ENCODE measurements around the gene SLC12A6. TPM values are rescaled to one million over a fixed set of nuclear protein-coding genes. Genes with fewer than 3 reads are reported as not detected.
A peak's percentile ranks its signal among the peaks of the same experiment; 100 is the strongest.

The SLC12A6 gene
- total and polyA plus RNA-seq, 2 of the 13 experiments (the other 11 are each of a cell fraction or from before 2014, with no cell fraction given), result 15.2 to 30.1 TPM

DNA sequence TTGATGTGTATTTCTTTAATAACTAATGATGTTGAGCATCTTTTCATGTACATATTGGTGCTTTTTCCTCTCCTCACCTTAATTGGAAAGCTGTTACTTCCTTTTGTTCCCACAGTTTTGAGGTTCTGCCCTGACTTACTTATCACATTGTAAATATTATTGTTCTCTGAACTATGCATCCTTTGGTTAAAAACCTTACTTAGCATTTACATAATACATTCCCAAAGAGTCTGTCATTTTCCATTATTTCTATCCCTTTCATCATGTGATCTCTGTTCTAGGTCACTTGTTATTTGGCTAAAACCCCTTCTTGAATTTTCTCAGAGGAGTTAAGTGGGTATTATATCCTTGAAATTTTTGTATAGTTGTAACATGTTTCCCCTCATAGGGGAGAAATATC lies 33.0 kb downstream of the SLC12A6 start (continued):
- no peak for TF ChIP-seq ASH2L (IDR thresholded peaks at IDR 0.05; ENCODE audit: insufficient read length, low read depth, low read length)
- TF ChIP-seq RFXANK (CRISPR knock-in tag; IDR thresholded peaks at IDR 0.05), result no peak
- TF ChIP-seq, protein P1, sequence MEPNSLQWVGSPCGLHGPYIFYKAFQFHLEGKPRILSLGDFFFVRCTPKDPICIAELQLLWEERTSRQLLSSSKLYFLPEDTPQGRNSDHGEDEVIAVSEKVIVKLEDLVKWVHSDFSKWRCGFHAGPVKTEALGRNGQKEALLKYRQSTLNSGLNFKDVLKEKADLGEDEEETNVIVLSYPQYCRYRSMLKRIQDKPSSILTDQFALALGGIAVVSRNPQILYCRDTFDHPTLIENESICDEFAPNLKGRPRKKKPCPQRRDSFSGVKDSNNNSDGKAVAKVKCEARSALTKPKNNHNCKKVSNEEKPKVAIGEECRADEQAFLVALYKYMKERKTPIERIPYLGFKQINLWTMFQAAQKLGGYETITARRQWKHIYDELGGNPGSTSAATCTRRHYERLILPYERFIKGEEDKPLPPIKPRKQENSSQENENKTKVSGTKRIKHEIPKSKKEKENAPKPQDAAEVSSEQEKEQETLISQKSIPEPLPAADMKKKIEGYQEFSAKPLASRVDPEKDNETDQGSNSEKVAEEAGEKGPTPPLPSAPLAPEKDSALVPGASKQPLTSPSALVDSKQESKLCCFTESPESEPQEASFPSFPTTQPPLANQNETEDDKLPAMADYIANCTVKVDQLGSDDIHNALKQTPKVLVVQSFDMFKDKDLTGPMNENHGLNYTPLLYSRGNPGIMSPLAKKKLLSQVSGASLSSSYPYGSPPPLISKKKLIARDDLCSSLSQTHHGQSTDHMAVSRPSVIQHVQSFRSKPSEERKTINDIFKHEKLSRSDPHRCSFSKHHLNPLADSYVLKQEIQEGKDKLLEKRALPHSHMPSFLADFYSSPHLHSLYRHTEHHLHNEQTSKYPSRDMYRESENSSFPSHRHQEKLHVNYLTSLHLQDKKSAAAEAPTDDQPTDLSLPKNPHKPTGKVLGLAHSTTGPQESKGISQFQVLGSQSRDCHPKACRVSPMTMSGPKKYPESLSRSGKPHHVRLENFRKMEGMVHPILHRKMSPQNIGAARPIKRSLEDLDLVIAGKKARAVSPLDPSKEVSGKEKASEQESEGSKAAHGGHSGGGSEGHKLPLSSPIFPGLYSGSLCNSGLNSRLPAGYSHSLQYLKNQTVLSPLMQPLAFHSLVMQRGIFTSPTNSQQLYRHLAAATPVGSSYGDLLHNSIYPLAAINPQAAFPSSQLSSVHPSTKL (CRISPR knock-in tag; IDR thresholded peaks at IDR 0.05), result peak; percentile 36; the same call in 1 of the 2 replicates
- TF ChIP-seq, protein P2, sequence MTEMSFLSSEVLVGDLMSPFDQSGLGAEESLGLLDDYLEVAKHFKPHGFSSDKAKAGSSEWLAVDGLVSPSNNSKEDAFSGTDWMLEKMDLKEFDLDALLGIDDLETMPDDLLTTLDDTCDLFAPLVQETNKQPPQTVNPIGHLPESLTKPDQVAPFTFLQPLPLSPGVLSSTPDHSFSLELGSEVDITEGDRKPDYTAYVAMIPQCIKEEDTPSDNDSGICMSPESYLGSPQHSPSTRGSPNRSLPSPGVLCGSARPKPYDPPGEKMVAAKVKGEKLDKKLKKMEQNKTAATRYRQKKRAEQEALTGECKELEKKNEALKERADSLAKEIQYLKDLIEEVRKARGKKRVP (CRISPR knock-in tag; IDR thresholded peaks at IDR 0.05), result peak in 1 of 2 experiments; percentile 55; a peak in 1 of 4 replicates
- TF ChIP-seq JUND (CRISPR knock-in tag; IDR thresholded peaks at IDR 0.05), result no peak
- TF ChIP-seq RBFOX2 (IDR thresholded peaks at IDR 0.05; ENCODE audit: low read depth, low read length), result no peak
- no peak for TF ChIP-seq ZMYM3 (CRISPR knock-in tag; IDR thresholded peaks at IDR 0.05)
- TF ChIP-seq, protein P3, sequence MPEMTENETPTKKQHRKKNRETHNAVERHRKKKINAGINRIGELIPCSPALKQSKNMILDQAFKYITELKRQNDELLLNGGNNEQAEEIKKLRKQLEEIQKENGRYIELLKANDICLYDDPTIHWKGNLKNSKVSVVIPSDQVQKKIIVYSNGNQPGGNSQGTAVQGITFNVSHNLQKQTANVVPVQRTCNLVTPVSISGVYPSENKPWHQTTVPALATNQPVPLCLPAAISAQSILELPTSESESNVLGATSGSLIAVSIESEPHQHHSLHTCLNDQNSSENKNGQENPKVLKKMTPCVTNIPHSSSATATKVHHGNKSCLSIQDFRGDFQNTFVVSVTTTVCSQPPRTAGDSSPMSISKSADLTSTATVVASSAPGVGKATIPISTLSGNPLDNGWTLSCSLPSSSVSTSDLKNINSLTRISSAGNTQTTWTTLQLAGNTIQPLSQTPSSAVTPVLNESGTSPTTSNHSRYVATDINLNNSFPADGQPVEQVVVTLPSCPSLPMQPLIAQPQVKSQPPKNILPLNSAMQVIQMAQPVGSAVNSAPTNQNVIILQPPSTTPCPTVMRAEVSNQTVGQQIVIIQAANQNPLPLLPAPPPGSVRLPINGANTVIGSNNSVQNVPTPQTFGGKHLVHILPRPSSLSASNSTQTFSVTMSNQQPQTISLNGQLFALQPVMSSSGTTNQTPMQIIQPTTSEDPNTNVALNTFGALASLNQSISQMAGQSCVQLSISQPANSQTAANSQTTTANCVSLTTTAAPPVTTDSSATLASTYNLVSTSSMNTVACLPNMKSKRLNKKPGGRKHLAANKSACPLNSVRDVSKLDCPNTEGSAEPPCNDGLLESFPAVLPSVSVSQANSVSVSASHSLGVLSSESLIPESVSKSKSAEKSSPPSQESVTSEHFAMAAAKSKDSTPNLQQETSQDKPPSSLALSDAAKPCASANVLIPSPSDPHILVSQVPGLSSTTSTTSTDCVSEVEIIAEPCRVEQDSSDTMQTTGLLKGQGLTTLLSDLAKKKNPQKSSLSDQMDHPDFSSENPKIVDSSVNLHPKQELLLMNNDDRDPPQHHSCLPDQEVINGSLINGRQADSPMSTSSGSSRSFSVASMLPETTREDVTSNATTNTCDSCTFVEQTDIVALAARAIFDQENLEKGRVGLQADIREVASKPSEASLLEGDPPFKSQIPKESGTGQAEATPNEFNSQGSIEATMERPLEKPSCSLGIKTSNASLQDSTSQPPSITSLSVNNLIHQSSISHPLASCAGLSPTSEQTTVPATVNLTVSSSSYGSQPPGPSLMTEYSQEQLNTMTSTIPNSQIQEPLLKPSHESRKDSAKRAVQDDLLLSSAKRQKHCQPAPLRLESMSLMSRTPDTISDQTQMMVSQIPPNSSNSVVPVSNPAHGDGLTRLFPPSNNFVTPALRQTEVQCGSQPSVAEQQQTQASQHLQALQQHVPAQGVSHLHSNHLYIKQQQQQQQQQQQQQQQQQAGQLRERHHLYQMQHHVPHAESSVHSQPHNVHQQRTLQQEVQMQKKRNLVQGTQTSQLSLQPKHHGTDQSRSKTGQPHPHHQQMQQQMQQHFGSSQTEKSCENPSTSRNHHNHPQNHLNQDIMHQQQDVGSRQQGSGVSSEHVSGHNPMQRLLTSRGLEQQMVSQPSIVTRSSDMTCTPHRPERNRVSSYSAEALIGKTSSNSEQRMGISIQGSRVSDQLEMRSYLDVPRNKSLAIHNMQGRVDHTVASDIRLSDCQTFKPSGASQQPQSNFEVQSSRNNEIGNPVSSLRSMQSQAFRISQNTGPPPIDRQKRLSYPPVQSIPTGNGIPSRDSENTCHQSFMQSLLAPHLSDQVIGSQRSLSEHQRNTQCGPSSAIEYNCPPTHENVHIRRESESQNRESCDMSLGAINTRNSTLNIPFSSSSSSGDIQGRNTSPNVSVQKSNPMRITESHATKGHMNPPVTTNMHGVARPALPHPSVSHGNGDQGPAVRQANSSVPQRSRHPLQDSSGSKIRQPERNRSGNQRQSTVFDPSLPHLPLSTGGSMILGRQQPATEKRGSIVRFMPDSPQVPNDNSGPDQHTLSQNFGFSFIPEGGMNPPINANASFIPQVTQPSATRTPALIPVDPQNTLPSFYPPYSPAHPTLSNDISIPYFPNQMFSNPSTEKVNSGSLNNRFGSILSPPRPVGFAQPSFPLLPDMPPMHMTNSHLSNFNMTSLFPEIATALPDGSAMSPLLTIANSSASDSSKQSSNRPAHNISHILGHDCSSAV (CRISPR knock-in tag; IDR thresholded peaks at IDR 0.05; ENCODE audit: borderline replicate concordance), result no peak
- no peak for TF ChIP-seq ADNP (CRISPR knock-in tag; IDR thresholded peaks at IDR 0.05)
- TF ChIP-seq, protein P4, sequence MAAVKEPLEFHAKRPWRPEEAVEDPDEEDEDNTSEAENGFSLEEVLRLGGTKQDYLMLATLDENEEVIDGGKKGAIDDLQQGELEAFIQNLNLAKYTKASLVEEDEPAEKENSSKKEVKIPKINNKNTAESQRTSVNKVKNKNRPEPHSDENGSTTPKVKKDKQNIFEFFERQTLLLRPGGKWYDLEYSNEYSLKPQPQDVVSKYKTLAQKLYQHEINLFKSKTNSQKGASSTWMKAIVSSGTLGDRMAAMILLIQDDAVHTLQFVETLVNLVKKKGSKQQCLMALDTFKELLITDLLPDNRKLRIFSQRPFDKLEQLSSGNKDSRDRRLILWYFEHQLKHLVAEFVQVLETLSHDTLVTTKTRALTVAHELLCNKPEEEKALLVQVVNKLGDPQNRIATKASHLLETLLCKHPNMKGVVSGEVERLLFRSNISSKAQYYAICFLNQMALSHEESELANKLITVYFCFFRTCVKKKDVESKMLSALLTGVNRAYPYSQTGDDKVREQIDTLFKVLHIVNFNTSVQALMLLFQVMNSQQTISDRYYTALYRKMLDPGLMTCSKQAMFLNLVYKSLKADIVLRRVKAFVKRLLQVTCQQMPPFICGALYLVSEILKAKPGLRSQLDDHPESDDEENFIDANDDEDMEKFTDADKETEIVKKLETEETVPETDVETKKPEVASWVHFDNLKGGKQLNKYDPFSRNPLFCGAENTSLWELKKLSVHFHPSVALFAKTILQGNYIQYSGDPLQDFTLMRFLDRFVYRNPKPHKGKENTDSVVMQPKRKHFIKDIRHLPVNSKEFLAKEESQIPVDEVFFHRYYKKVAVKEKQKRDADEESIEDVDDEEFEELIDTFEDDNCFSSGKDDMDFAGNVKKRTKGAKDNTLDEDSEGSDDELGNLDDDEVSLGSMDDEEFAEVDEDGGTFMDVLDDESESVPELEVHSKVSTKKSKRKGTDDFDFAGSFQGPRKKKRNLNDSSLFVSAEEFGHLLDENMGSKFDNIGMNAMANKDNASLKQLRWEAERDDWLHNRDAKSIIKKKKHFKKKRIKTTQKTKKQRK (IDR thresholded peaks at IDR 0.05; ENCODE audit: low read length), result no peak
- no peak for TF ChIP-seq SOX13 (IDR thresholded peaks at IDR 0.05)
- peak in 1 of 2 experiments; percentile 58; a peak in 1 of 4 replicates for TF ChIP-seq SOX13 (CRISPR knock-in tag; conservative IDR thresholded peaks at IDR 0.05 in 1 of 2, IDR thresholded peaks at IDR 0.05 in 1 of 2)
- TF ChIP-seq ZNF563 (CRISPR knock-in tag; IDR thresholded peaks at IDR 0.05), result no peak

Data from HepG2 (cell line).